Gastrocnemius medialis (tissue), 4 donors: ENCODE data around the gene PTPN3.

Source experiments
- CTCF ChIP-seq, 5 experiments: fragments of 450-650 bp in 3 of 5; fragments of 200-600 bp in 2 of 5; sonication (generic) in 2 of 5; IDR thresholded peaks in 4 of 5; conservative IDR thresholded peaks in 1 of 5; 1 replicate in 4 of 5; 2 replicates in 1 of 5; pipeline ENCODE4 v1.5.1; 2016 to 2019; ENCODE audit warnings: antibody characterized with exemption in 5 of 5, mild to moderate bottlenecking in 3 of 5, moderate library complexity in 3 of 5
- POLR2A ChIP-seq, 2 donors: fragments of 450-650 bp; IDR thresholded peaks; one replicate each; pipeline ENCODE4 v1.6.1; 2017; ENCODE audit warnings: antibody characterized with exemption in 2 of 2, mild to moderate bottlenecking in 2 of 2, moderate library complexity in 2 of 2

- TF ChIP-seq CTCF (IDR thresholded peaks at IDR 0.05 in 4 of 5, conservative IDR thresholded peaks at IDR 0.05 in 1 of 5) (no peak), POLR2A (IDR thresholded peaks at IDR 0.05) (no peak)
Observed at GRCh38 chr9:109479822-109480221, 18.3 kb downstream of the PTPN3 start.
